ENCODE results near the gene TRUB2.

- TF ChIP-seq CTCF (IDR thresholded peaks at IDR 0.05) = no peak
- no peak for TF ChIP-seq POLR2AphosphoS5 (IDR thresholded peaks at IDR 0.05; ENCODE audit: low read depth, low read length)
- TF ChIP-seq REST (IDR thresholded peaks at IDR 0.05; ENCODE audit: insufficient read depth in 1 of 2, low read depth in 2 of 2, low read length in 1 of 2) = no peak
- TF ChIP-seq SIN3A (IDR thresholded peaks at IDR 0.05; ENCODE audit: borderline replicate concordance, insufficient read depth, low read depth, low read length) = no peak
- TF ChIP-seq TCF7L2 (IDR thresholded peaks at IDR 0.05; ENCODE audit: low read depth, low read length) = no peak
Observed at GRCh38 chr9:128355451-128355850, 33.2 kb upstream of the TRUB2 start.

All from Panc1 (cell line).